H1 (cell line): ENCODE measurements around the gene TNS1. TPM values are rescaled to one million over a fixed set of nuclear protein-coding genes. Genes with fewer than 3 reads are reported as not detected.

Source experiments
- CTCF ChIA-PET: fragments of 300-600 bp; sonication (Branson Sonifier 250); formaldehyde crosslinking; loops from one replicate; lab custom pipeline; 2021; ENCODE audit not compliant: partially characterized antibody; lab: Charles Lee
- POLR2A ChIA-PET: fragments of 300-600 bp; sonication (Branson Sonifier 250); formaldehyde crosslinking; loops from one replicate; lab custom pipeline; 2021; ENCODE audit warnings: inconsistent platforms; ENCODE audit not compliant: partially characterized antibody; lab: Charles Lee
- DNase-seq, 2 experiments: peaks; one replicate each; pipeline versions ENCODE4 v3.0.0 to v3.0.0-alpha.2; 2010 to 2022; ENCODE audit warnings: low spot score in 2 of 2, low read depth in 1 of 2, mixed read lengths in 1 of 2
- FAIRE-seq: peaks from 2 replicates; lab custom pipeline; 2011; peaks lifted over from hg19 to GRCh38; lab: Jason Lieb, UNC
- H2AFZ ChIP-seq: 2 replicates; pipeline ENCODE4 v1.8.1; 2012; ENCODE audit warnings: low read length, inconsistent platforms
- H2AK5ac ChIP-seq: 2 replicates; pipeline ENCODE4 v1.6.1; 2013; ENCODE audit warnings: low read depth, low read length
- H2BK120ac ChIP-seq: replicated peaks from 2 replicates; pipeline ENCODE3; 2013; ENCODE audit warnings: low read depth, low read length, inconsistent platforms
- H2BK12ac ChIP-seq: 2 replicates; pipeline ENCODE4 v1.6.1; 2013; ENCODE audit warnings: low read depth, low read length
- H2BK15ac ChIP-seq: 2 replicates; pipeline ENCODE4 v1.6.1; 2013; ENCODE audit warnings: low read length
- H2BK20ac ChIP-seq: 2 replicates; pipeline ENCODE4 v1.6.1; 2013; ENCODE audit warnings: low read length
- H2BK5ac ChIP-seq: 2 replicates; pipeline ENCODE4 v1.6.1; 2013; ENCODE audit warnings: low read depth, low read length
- H3K14ac ChIP-seq: 2 replicates; pipeline ENCODE4 v1.6.1; 2013; ENCODE audit warnings: inconsistent platforms; ENCODE audit not compliant: insufficient read length
- H3K18ac ChIP-seq: 2 replicates; pipeline ENCODE4 v1.6.1; 2013; ENCODE audit warnings: low read length; ENCODE audit errors: extremely low read depth
- H3K23ac ChIP-seq: 2 replicates; pipeline ENCODE4 v1.6.1; 2013; ENCODE audit warnings: inconsistent platforms; ENCODE audit not compliant: insufficient read length
- H3K23me2 ChIP-seq: 2 replicates; pipeline ENCODE4 v1.6.1; 2013; ENCODE audit warnings: low read depth, low read length
- H3K27ac ChIP-seq: 2 replicates; pipeline ENCODE4 v1.6.1; 2011; ENCODE audit warnings: low read depth, low read length, inconsistent platforms
- H3K27me3 ChIP-seq, 4 experiments: replicated peaks in 1 of 4; 1 replicate in 1 of 4; 2 replicates in 3 of 4; pipeline versions ENCODE4 v1.6.1 to v1.8.1; 2011 to 2013; ENCODE audit warnings: low read length in 3 of 4, mild to moderate bottlenecking in 3 of 4, inconsistent platforms in 2 of 4, mixed read lengths in 2 of 4, moderate library complexity in 1 of 4; ENCODE audit not compliant: control insufficient read depth in 3 of 4, insufficient read depth in 3 of 4; ENCODE audit errors: extremely low read depth in 1 of 4
- H3K36me3 ChIP-seq, 4 experiments: 2 replicates each; pipeline versions ENCODE4 v1.6.1 to v1.8.1; 2011 to 2013; ENCODE audit warnings: mild to moderate bottlenecking in 4 of 4, low read length in 3 of 4, moderate library complexity in 2 of 4, control low read depth in 1 of 4, inconsistent platforms in 1 of 4; ENCODE audit not compliant: insufficient read depth in 4 of 4, control insufficient read depth in 2 of 4
- H3K4ac ChIP-seq: replicated peaks from 2 replicates; pipeline ENCODE3; 2013; ENCODE audit warnings: low read length, low read depth, mixed read lengths, inconsistent platforms; ENCODE audit not compliant: insufficient read length
- H3K4me1 ChIP-seq, 4 experiments: replicated peaks in 1 of 4; 1 replicate in 1 of 4; 2 replicates in 3 of 4; pipeline versions ENCODE4 v1.6.1 to v1.8.1; 2011 to 2013; ENCODE audit warnings: low read length in 3 of 4, inconsistent platforms in 2 of 4, mixed read lengths in 1 of 4; ENCODE audit not compliant: insufficient read depth in 4 of 4, control insufficient read depth in 3 of 4
- H3K4me2 ChIP-seq, 2 experiments: 2 replicates each; pipeline versions ENCODE4 v1.6.1 to v1.8.1; 2011 to 2013; ENCODE audit warnings: low read depth in 2 of 2, low read length in 2 of 2, control low read depth in 1 of 2, inconsistent platforms in 1 of 2, mild to moderate bottlenecking in 1 of 2; ENCODE audit not compliant: insufficient read depth in 1 of 2
- H3K4me3 ChIP-seq, 4 experiments: fragments of 200-600, 300-600 bp in 1 of 4; sonication (generic), shearing (Covaris generic), sonication (Bioruptor Twin) in 1 of 4; 2 replicates each; pipeline versions ENCODE4 v1.5.1 to v1.8.1; 2011 to 2016; ENCODE audit warnings: low read length in 4 of 4, low read depth in 3 of 4, control low read depth in 2 of 4, inconsistent platforms in 2 of 4, mild to moderate bottlenecking in 2 of 4, mixed read lengths in 1 of 4, moderate library complexity in 1 of 4; ENCODE audit not compliant: insufficient read depth in 2 of 4; ENCODE audit errors: extremely low read depth in 1 of 4
- H3K56ac ChIP-seq: replicated peaks from 2 replicates; pipeline ENCODE3; 2013; ENCODE audit warnings: low read depth, mild to moderate bottlenecking, mixed read lengths, low read length, inconsistent platforms; ENCODE audit not compliant: insufficient read length
- H3K79me1 ChIP-seq: 2 replicates; pipeline ENCODE4 v1.6.1; 2013; ENCODE audit warnings: low read depth, low read length, control low read depth
- H3K79me2 ChIP-seq, 2 experiments: 2 replicates each; pipeline versions ENCODE4 v1.6.1 to v1.8.1; 2012 to 2013; ENCODE audit warnings: low read length in 2 of 2, mild to moderate bottlenecking in 2 of 2, inconsistent platforms in 1 of 2; ENCODE audit not compliant: insufficient read depth in 2 of 2, control insufficient read depth in 1 of 2
- H3K9ac ChIP-seq, 4 experiments: replicated peaks in 1 of 4; 1 replicate in 1 of 4; 2 replicates in 3 of 4; pipeline versions ENCODE4 v1.6.1 to v1.8.1; 2011 to 2013; ENCODE audit warnings: low read depth in 3 of 4, low read length in 3 of 4, control low read depth in 2 of 4, mild to moderate bottlenecking in 2 of 4, moderate library complexity in 2 of 4, inconsistent platforms in 1 of 4; ENCODE audit errors: extremely low read depth in 1 of 4
- H3K9me3 ChIP-seq, 2 experiments: 2 replicates each; pipeline versions ENCODE4 v1.6.1 to v1.8.1; 2012 to 2013; ENCODE audit warnings: mild to moderate bottlenecking in 2 of 2, moderate library complexity in 2 of 2, control low read depth in 1 of 2, inconsistent platforms in 1 of 2, low read depth in 1 of 2, low read length in 1 of 2, mixed read lengths in 1 of 2; ENCODE audit not compliant: insufficient read depth in 2 of 2
- H4K20me1 ChIP-seq, 2 experiments: replicated peaks in 1 of 2; 2 replicates each; pipeline versions ENCODE3 to v1.8.1; 2011 to 2013; ENCODE audit warnings: inconsistent platforms in 2 of 2, low read length in 2 of 2, mild to moderate bottlenecking in 1 of 2; ENCODE audit not compliant: insufficient read depth in 2 of 2, control insufficient read depth in 1 of 2
- H4K5ac ChIP-seq: 2 replicates; pipeline ENCODE4 v1.6.1; 2013; ENCODE audit warnings: low read length, low read depth, mixed read lengths, inconsistent platforms; ENCODE audit not compliant: insufficient read length
- H4K8ac ChIP-seq: 2 replicates; pipeline ENCODE4 v1.8.0; 2013; ENCODE audit warnings: mild to moderate bottlenecking, moderate library complexity, low read length, inconsistent platforms; ENCODE audit not compliant: insufficient read depth; ENCODE audit errors: extremely low read depth
- H4K91ac ChIP-seq: replicated peaks from 2 replicates; pipeline ENCODE3; 2013; ENCODE audit warnings: low read length, mixed read lengths, inconsistent platforms; ENCODE audit not compliant: insufficient read length
- CTCF ChIP-seq, 3 experiments: IDR thresholded peaks; 1 replicate in 2 of 3; 2 replicates in 1 of 3; pipeline versions ENCODE4 v1.5.1 to v1.6.1; 2011; ENCODE audit warnings: low read length in 3 of 3, mild to moderate bottlenecking in 3 of 3, inconsistent platforms in 2 of 3, low read depth in 1 of 3, moderate library complexity in 1 of 3; ENCODE audit not compliant: insufficient read depth in 1 of 3; ENCODE audit errors: control extremely low read depth in 1 of 3
- EGR1 ChIP-seq: IDR thresholded peaks from 2 replicates; pipeline ENCODE4 v1.6.1; 2011; ENCODE audit warnings: low read depth, low read length, borderline replicate concordance
- GTF2F1 ChIP-seq: IDR thresholded peaks from 2 replicates; pipeline ENCODE4 v1.6.1; 2012; ENCODE audit warnings: low read depth, low read length, improper control_type of control experiment, borderline replicate concordance
- KDM5A ChIP-seq: fragments of 200-600 bp; IDR thresholded peaks from 2 replicates; pipeline ENCODE4 v1.7.1; 2012; ENCODE audit warnings: mild to moderate bottlenecking, low read length, inconsistent platforms, mixed read lengths
- POLR2AphosphoS5 ChIP-seq: IDR thresholded peaks from 2 replicates; pipeline ENCODE4 v1.6.1; 2011; ENCODE audit warnings: low read depth, low read length
- RAD21 ChIP-seq, 2 experiments: IDR thresholded peaks in 1 of 2; conservative IDR thresholded peaks in 1 of 2; 2 replicates each; pipeline ENCODE4 v1.6.1; 2011; ENCODE audit warnings: low read depth in 2 of 2, low read length in 2 of 2, improper control_type of control experiment in 1 of 2, inconsistent platforms in 1 of 2, mild to moderate bottlenecking in 1 of 2, moderate library complexity in 1 of 2
- SIN3A ChIP-seq, 2 experiments: IDR thresholded peaks in 1 of 2; conservative IDR thresholded peaks in 1 of 2; 2 replicates each; pipeline ENCODE4 v1.6.1; 2011 to 2012; ENCODE audit warnings: low read length in 2 of 2, improper control_type of control experiment in 1 of 2, low read depth in 1 of 2, mild to moderate bottlenecking in 1 of 2
- SP1 ChIP-seq: IDR thresholded peaks from 2 replicates; pipeline ENCODE4 v1.6.1; 2011; ENCODE audit warnings: low read depth, low read length
- WGBS, 2 experiments: shearing (Covaris generic) in 1 of 2; methylation state at CpG; one replicate each; pipeline versions ENCODE4 v1.1.6 to v1.1.7; 2013 to 2015; ENCODE audit warnings: low lambda C conversion rate in 2 of 2, mixed read lengths in 2 of 2, inconsistent platforms in 1 of 2, low coverage in 1 of 2, missing lambda C conversion rate in 1 of 2; ENCODE audit not compliant: insufficient replicate concordance in 2 of 2, insufficient coverage in 1 of 2, insufficient read length in 1 of 2; ENCODE audit errors: extremely low coverage in 1 of 2, missing lambda C conversion rate in 1 of 2; 5-methylcytosine and 5-hydroxymethylcytosine counted together
- polyA plus RNA-seq, 7 experiments: library from polyadenylated mRNA; depleted of rRNA in 3 of 7; stranded (reverse) in 5 of 7; unstranded in 2 of 7; fragments of >200 nt in 5 of 7; fragments of 200-250 nt in 2 of 7; gene quantifications; 1 replicate in 5 of 7; 2 replicates in 1 of 7; 4 replicates in 1 of 7; pipeline versions ENCODE4 v1.2.1 to v1.2.3, GENCODE V29; 2011 to 2013; ENCODE audit warnings: missing spikeins in 2 of 7, mixed read lengths in 2 of 7
- total RNA-seq: library from RNA; stranded (reverse); fragmentation: NEBNext Ultra II Directional; extraction: Animal tissue kit (Norgen Biotek cat#: 25700); gene quantifications from 2 replicates; pipeline ENCODE4 v1.2.1, GENCODE V29; 2021

TNS1 gene
- total and polyA plus RNA-seq, 2 of the 8 experiments (the other 6 are each of a cell fraction or from before 2014, with no cell fraction given) = 1.5 to 5.1 TPM

GRCh38 chr2:217822296-217823252, 180.2 kb downstream of the TNS1 start:
- no peaks in the 10 kb centered on the region for H3K27me3 ChIP-seq
- no peak overlapping the region for H3K14ac ChIP-seq
- H3K18ac ChIP-seq = no peak overlapping the region
- no peak overlapping the region; the same call in 1 of the 2 replicates for H4K8ac ChIP-seq
- H3K9me3 ChIP-seq = no peaks in the 10 kb centered on the region
- H3K79me2 ChIP-seq = no peaks in the 10 kb centered on the region
- H2BK20ac ChIP-seq = no peak overlapping the region
- no peak overlapping the region for H2BK15ac ChIP-seq
- no peak overlapping the region for H3K23ac ChIP-seq
- 88% methylated on average over 14 of the region's 14 CpGs; no CpG with 5 or more reads in 1 of the 2 experiments for WGBS, 2 experiments
- no peak overlapping the region for H2BK12ac ChIP-seq
- FAIRE-seq (no peak), DNase-seq (no peak)
- H3K4me3 ChIP-seq = no peak overlapping the region
- H3K36me3 ChIP-seq = no peaks in the 10 kb centered on the region
- no peak overlapping the region for H3K27ac ChIP-seq
- H2BK5ac ChIP-seq = no peak overlapping the region
- H4K20me1 ChIP-seq = no peaks in the 10 kb centered on the region
- no peak overlapping the region for H4K5ac ChIP-seq
- no peak overlapping the region for H3K4ac ChIP-seq
- no peak overlapping the region for H2AFZ ChIP-seq
- peaks cover 0 to 3% (median under 1%) of the 10 kb centered on the region in 4 experiments; a peak in 1 of 7 replicates for H3K4me1 ChIP-seq
- H2AK5ac ChIP-seq = no peak overlapping the region
- H3K4me2 ChIP-seq = no peak overlapping the region
- no peaks in the 10 kb centered on the region for H3K79me1 ChIP-seq
- H3K56ac ChIP-seq = no peak overlapping the region
- CTCF ChIA-PET = interaction anchor here (0.8 to 14.9 kb wide), 18 partner anchors 8 to 214 kb away, joined by 3 to 155 read pairs (median 3); no protein-coding TSS in a partner anchor
- POLR2A ChIA-PET = interaction anchor here (1.0 kb wide), 1 partner anchor 17 kb away, joined by 3 read pairs; no protein-coding TSS in a partner anchor
- H4K91ac ChIP-seq = no peak overlapping the region
- no peak overlapping the region for H2BK120ac ChIP-seq
- no peaks in the 10 kb centered on the region for H3K23me2 ChIP-seq
- no peak overlapping the region for H3K9ac ChIP-seq
- no peak for TF ChIP-seq SP1
- no peak for TF ChIP-seq SIN3A (conservative IDR thresholded peaks at IDR 0.05 in 1 of 2, IDR thresholded peaks at IDR 0.05 in 1 of 2; ENCODE audit: low read depth in 1 of 2, low read length in 2 of 2)
- TF ChIP-seq KDM5A = no peak
- no peak for TF ChIP-seq EGR1
- TF ChIP-seq GTF2F1 = no peak
- TF ChIP-seq RAD21 (IDR thresholded peaks at IDR 0.05 in 1 of 2, conservative IDR thresholded peaks at IDR 0.05 in 1 of 2; ENCODE audit: low read depth in 2 of 2, low read length in 2 of 2) = no peak; a peak in 1 of 4 replicates
- peak; percentile 36 to 45 (median 40) for TF ChIP-seq CTCF (IDR thresholded peaks at IDR 0.05; ENCODE audit: control extremely low read depth in 1 of 3, insufficient read depth in 1 of 3, low read depth in 1 of 3, low read length in 3 of 3)
- no peak for TF ChIP-seq POLR2AphosphoS5
